T-cell (primary cell): Measurements from ENCODE around the gene AGTRAP. TPM values are rescaled to one million over a fixed set of nuclear protein-coding genes. Genes with fewer than 3 reads are reported as not detected.
A peak's percentile ranks its signal among the peaks of the same experiment; 100 is the strongest.

Experiments used
- ATAC-seq, 4 experiments: fragments of 200-7000 bp in 3 of 4; fragments of 150-1000 bp in 1 of 4; cut with Tn5 transposase; replicated peaks in 1 of 4; 1 replicate in 3 of 4; 2 replicates in 1 of 4; pipeline ENCODE4 v1.10.0; 2021; ENCODE audit warnings: moderate library complexity in 3 of 4, mild to moderate bottlenecking in 2 of 4, moderate number of reproducible peaks in 1 of 4
- CTCF ChIA-PET, 2 donors: fragments of 300-600 bp; sonication (Branson Sonifier 250); formaldehyde crosslinking; loops; one replicate each; lab custom pipeline; 2022; ENCODE audit warnings: antibody characterized with exemption in 2 of 2; lab: Charles Lee
- POLR2A ChIA-PET, 2 donors: fragments of 300-600 bp; sonication (Branson Sonifier 250); formaldehyde crosslinking; loops; one replicate each; lab custom pipeline; 2022; ENCODE audit warnings: antibody characterized with exemption in 2 of 2; lab: Charles Lee
- DNase-seq, 35 experiments: peaks; one replicate each; pipeline versions ENCODE4 v3.0.0 to v3.0.0-alpha.2; 2013 to 2023
- H3K27ac ChIP-seq: one replicate; pipeline ENCODE4 v1.5.1; 2013; ENCODE audit warnings: low read length
- H3K27me3 ChIP-seq, 2 experiments: replicated peaks in 1 of 2; 1 replicate in 1 of 2; 2 replicates in 1 of 2; pipeline versions ENCODE4 v1.6.1 to v1.7.0; 2013; ENCODE audit warnings: low read length in 1 of 2, mixed read lengths in 1 of 2; ENCODE audit not compliant: control insufficient read depth in 2 of 2, insufficient read depth in 2 of 2; ENCODE audit errors: extremely low read depth in 1 of 2
- H3K36me3 ChIP-seq, 2 donors: 1 replicate in 1 of 2; 2 replicates in 1 of 2; pipeline versions ENCODE4 v1.6.1 to v1.7.0; 2013; ENCODE audit warnings: low read length in 1 of 2; ENCODE audit not compliant: control insufficient read depth in 2 of 2, insufficient read depth in 1 of 2; ENCODE audit errors: extremely low read depth in 1 of 2
- H3K4me1 ChIP-seq, 2 experiments: 1 replicate in 1 of 2; 2 replicates in 1 of 2; pipeline versions ENCODE4 v1.6.1 to v1.7.0; 2013; ENCODE audit warnings: low read length in 2 of 2, mixed read lengths in 1 of 2; ENCODE audit not compliant: insufficient read depth in 2 of 2, control insufficient read depth in 1 of 2; ENCODE audit errors: extremely low read depth in 1 of 2
- H3K4me3 ChIP-seq, 2 donors: 1 replicate in 1 of 2; 2 replicates in 1 of 2; pipeline versions ENCODE4 v1.5.1 to v1.7.0; 2013; ENCODE audit warnings: mild to moderate bottlenecking in 2 of 2, low read length in 1 of 2, moderate library complexity in 1 of 2; ENCODE audit not compliant: control insufficient read depth in 1 of 2; ENCODE audit errors: extremely low read depth in 1 of 2
- H3K9me3 ChIP-seq: 2 replicates; pipeline ENCODE4 v1.7.0; 2013
- H3K27ac Mint-ChIP-seq, 2 donors: one replicate each; pipeline ENCODE4 v1.8.0; 2020 to 2021; ENCODE audit warnings: mild to moderate bottlenecking in 2 of 2, mixed read lengths in 2 of 2
- H3K27me3 Mint-ChIP-seq, 2 donors: one replicate each; pipeline ENCODE4 v1.8.0; 2021 to 2022; ENCODE audit warnings: mixed read lengths in 2 of 2
- H3K36me3 Mint-ChIP-seq: one replicate; pipeline ENCODE4 v1.8.0; 2021; ENCODE audit warnings: mixed read lengths
- H3K4me1 Mint-ChIP-seq, 3 donors: one replicate each; pipeline ENCODE4 v1.8.0; 2020 to 2022; ENCODE audit warnings: mixed read lengths in 3 of 3, mild to moderate bottlenecking in 1 of 3
- H3K4me3 Mint-ChIP-seq, 3 donors: one replicate each; pipeline ENCODE4 v1.8.0; 2020 to 2022; ENCODE audit warnings: mild to moderate bottlenecking in 3 of 3, mixed read lengths in 3 of 3, moderate library complexity in 3 of 3
- H3K9me3 Mint-ChIP-seq, 3 donors: one replicate each; pipeline ENCODE4 v1.8.0; 2020 to 2022; ENCODE audit warnings: mixed read lengths in 3 of 3
- WGBS: methylation state at CpG from one replicate; pipeline ENCODE4 v1.1.5; 2013; ENCODE audit warnings: missing lambda C conversion rate; ENCODE audit not compliant: insufficient coverage; 5-methylcytosine and 5-hydroxymethylcytosine counted together
- total RNA-seq, 35 experiments: library from RNA in 6 of 35; stranded (reverse) in 6 of 35; fragments of 120-200 nt in 1 of 35; gene quantifications; one replicate each; pipeline versions ENCODE4 v1.2.1 to v1.2.4 and lab custom pipeline; 2013 to 2026

The AGTRAP gene
- total RNA-seq, 5 donors from 2014 or later (not counting 1 experiment from before 2014, with no cell fraction given), result 15.8 to 30.4 (median 19.5) TPM

DNA sequence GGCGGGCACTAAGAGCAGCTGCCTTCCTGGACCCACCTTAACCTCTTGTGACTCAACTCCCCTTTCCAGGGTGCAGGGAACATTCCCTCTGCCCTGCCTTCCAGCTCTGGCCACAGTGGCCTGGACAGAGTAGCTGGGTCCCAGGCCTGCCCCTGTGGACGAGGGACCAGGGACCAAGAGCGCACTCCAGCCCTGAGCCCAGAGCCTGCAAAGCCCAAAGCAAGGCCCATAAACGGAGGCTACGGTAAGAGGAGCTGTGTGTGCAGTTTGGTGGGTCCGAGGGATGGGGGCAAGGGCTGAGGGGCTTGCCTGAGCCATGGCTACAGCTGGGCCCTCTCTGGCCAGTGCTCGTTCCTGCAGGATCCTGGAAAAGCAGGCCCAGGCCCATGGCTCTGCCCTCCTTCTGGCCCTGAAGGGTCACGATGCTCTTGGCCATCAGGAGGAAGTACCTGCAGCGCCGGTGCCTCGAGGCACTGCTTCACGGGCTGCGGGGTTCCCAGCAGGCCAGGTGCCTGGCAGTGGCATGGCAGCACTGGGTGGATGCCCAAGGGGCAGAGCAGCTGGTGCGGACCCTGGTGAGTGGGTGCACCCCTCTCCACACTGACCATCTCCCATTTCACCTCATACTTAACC lies 52.0 kb downstream of the AGTRAP start:
- H3K9me3 Mint-ChIP-seq, result no peaks in the 10 kb centered on the region
- H3K27me3 ChIP-seq, result no peaks in the 10 kb centered on the region
- H3K4me1 Mint-ChIP-seq, result peaks cover 0 to 9% (median 9%) of the 10 kb centered on the region in 3 donors
- H3K36me3 ChIP-seq, result peaks cover 0 to 23% of the 10 kb centered on the region in 2 donors
- H3K4me3 ChIP-seq, result no peak overlapping the region
- H3K27ac Mint-ChIP-seq, result no peak overlapping the region
- peaks cover 13% of the 10 kb centered on the region for H3K36me3 Mint-ChIP-seq
- no peaks in the 10 kb centered on the region for H3K9me3 ChIP-seq
- ATAC-seq (no peak), DNase-seq (no peak)
- H3K27ac ChIP-seq, result no peak overlapping the region
- H3K27me3 Mint-ChIP-seq, result no peaks in the 10 kb centered on the region
- POLR2A ChIA-PET, result interaction anchor here in 1 of 2 donors (0.7 kb wide), 1 partner anchor 80 kb away, joined by 3 read pairs; no protein-coding TSS in a partner anchor
- H3K4me3 Mint-ChIP-seq, result no peak overlapping the region
- CTCF ChIA-PET, result interaction anchor here in 1 of 2 donors (0.5 to 0.6 kb wide), 2 partner anchors 120 to 776 kb away, joined by 3 to 8 read pairs; partner anchors contain the start of gene TARDBP
- 90% methylated on average over 14 of the region's 14 CpGs for WGBS
- peaks cover 0 to 13% of the 10 kb centered on the region in 2 experiments for H3K4me1 ChIP-seq

- Histone ChIP-seq H3K36me3 (peaks cover 0 to 27% of the 10 kb centered on the region in 2 donors), H3K27ac (no peak overlapping the region), H3K9me3 (no peaks in the 10 kb centered on the region), H3K4me1 (peaks cover 0 to 13% of the 10 kb centered on the region in 2 experiments), H3K4me3 (no peak overlapping the region), H3K27me3 (no peaks in the 10 kb centered on the region)
- Mint-ChIP-seq H3K36me3 (peaks cover 13% of the 10 kb centered on the region), H3K27me3 (no peaks in the 10 kb centered on the region), H3K4me3 (no peak overlapping the region), H3K27ac (no peak overlapping the region), H3K9me3 (no peaks in the 10 kb centered on the region), H3K4me1 (peaks cover 0 to 9% (median 7%) of the 10 kb centered on the region in 3 donors)
- POLR2A ChIA-PET, result no interaction called here
- DNase-seq, result no peak
- 92% methylated on average over 13 of the region's 14 CpGs for WGBS
- ATAC-seq, result no peak
- CTCF ChIA-PET, result no interaction called here
These were observed 52.7 kb downstream of the AGTRAP start for GRCh38 chr1:11788549-11789053.

- Mint-ChIP-seq H3K36me3 (peaks cover 15% of the 10 kb centered on the region), H3K4me3 (no peak overlapping the region), H3K9me3 (no peaks in the 10 kb centered on the region), H3K27ac (peak overlapping the region in 1 of 2 donors; percentile 34), H3K27me3 (no peaks in the 10 kb centered on the region), H3K4me1 (peaks cover 0 to 9% (median 4%) of the 10 kb centered on the region in 3 donors)
- no peak for ATAC-seq
- no peak for DNase-seq
- H3K4me3 ChIP-seq, result no peak overlapping the region
- 71% methylated on average over 6 of the region's 13 CpGs for WGBS
- H3K27me3 ChIP-seq, result no peaks in the 10 kb centered on the region
- H3K36me3 ChIP-seq, result peaks cover 6 to 35% of the 10 kb centered on the region in 2 donors
- CTCF ChIA-PET, result no interaction called here
- H3K4me1 ChIP-seq, result peaks cover 0 to 11% of the 10 kb centered on the region in 2 experiments
- no peaks in the 10 kb centered on the region for H3K9me3 ChIP-seq
- no peak overlapping the region for H3K27ac ChIP-seq
- POLR2A ChIA-PET, result no interaction called here
These were observed 53.5 kb downstream of the AGTRAP start for GRCh38 chr1:11789126-11790067.

DNA sequence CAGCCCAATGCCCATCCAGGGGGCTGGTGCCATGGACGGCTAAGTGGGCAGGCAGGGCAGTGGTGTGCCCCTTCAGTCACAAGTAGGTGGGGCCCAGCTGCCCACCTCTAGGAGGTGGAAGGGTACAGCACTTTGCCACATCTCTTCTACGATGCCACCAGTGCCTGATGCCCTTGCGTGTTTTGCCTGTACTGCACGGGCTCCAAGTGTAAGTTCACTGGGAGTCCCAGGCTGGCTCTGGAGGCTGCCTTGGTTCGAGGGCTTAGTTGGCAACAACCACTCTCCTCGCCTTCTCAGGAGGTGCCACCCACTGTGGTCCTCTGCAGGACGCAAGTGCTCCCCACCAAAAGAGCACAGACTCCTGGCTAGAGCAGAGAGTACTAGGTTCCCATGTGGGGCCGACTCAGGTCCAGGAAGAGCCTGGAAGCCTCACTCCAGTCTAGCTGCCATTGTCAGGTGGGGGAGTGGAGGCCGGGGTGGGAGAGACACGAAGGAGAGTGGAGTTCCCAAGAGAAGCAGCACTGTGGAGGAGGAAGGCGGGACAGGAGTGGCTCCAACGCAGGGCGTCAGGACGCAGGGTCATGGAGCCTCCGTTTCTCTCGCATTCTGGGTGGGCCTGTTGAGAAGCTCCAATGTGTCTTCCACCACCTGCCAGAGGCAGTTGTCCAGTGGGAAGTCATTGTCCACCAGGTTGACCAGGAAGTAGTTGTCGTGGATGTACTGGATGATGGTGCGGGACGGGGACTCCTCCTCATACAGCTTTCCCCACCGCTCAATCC lies 54.4 kb downstream of the AGTRAP start:
- ChIA-PET POLR2A (no interaction called here), CTCF (no interaction called here)
- DNase-seq (no peak), ATAC-seq (no peak)
- Mint-ChIP-seq H3K4me1 (peaks cover 0 to 5% (median 3%) of the 10 kb centered on the region in 3 donors), H3K27ac (no peak overlapping the region), H3K36me3 (peaks cover 23% of the 10 kb centered on the region), H3K27me3 (no peaks in the 10 kb centered on the region), H3K4me3 (no peak overlapping the region), H3K9me3 (no peaks in the 10 kb centered on the region)
- H3K9me3 ChIP-seq, result no peaks in the 10 kb centered on the region
- H3K27me3 ChIP-seq, result no peaks in the 10 kb centered on the region
- peaks cover 0 to 2% of the 10 kb centered on the region in 2 experiments for H3K4me1 ChIP-seq
- no peak overlapping the region for H3K27ac ChIP-seq
- WGBS, result 88% methylated on average over 16 of the region's 20 CpGs
- H3K4me3 ChIP-seq, result no peak overlapping the region
- peaks cover 9 to 44% of the 10 kb centered on the region in 2 donors for H3K36me3 ChIP-seq

GRCh38 chr1:11790880-11791715 lies 55.2 kb downstream of the AGTRAP start:
- no peak overlapping the region for H3K27ac Mint-ChIP-seq
- DNase-seq (peak in 1 of 35 experiments; percentile 33), ATAC-seq (no peak)
- ChIA-PET POLR2A (no interaction called here), CTCF (no interaction called here)
- peaks cover 0 to 2% (median 0%) of the 10 kb centered on the region in 3 donors for H3K4me1 Mint-ChIP-seq
- no peak overlapping the region for H3K4me3 ChIP-seq
- no peaks in the 10 kb centered on the region for H3K9me3 Mint-ChIP-seq
- peaks cover 29% of the 10 kb centered on the region for H3K36me3 Mint-ChIP-seq
- no peaks in the 10 kb centered on the region for H3K4me1 ChIP-seq
- H3K9me3 ChIP-seq, result no peaks in the 10 kb centered on the region
- peaks cover 9 to 52% of the 10 kb centered on the region in 2 donors for H3K36me3 ChIP-seq
- no peak overlapping the region for H3K4me3 Mint-ChIP-seq
- H3K27ac ChIP-seq, result no peak overlapping the region
- no peaks in the 10 kb centered on the region for H3K27me3 Mint-ChIP-seq
- WGBS, result 92% methylated on average over 16 of the region's 19 CpGs
- H3K27me3 ChIP-seq, result no peaks in the 10 kb centered on the region
